Measurements from ENCODE around the gene PTPN7.

DNA sequence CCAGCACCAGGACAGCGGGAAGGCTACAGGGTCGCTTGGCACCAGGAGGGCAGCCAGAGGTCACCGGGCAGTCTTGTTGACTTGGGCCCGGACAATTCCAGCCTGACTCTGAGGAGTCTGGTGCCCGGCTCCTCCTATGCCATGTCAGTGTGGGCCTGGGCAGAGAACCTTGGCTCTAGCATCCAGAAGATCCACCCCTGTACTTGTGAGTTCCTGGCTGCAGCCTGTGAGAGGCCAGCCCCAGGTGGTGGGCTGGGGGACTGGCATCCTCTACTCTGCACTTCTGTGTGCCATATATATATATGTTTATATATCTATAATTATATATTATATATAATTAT, 11.6 kb upstream of the PTPN7 start:
- TF ChIP-seq, protein P1, sequence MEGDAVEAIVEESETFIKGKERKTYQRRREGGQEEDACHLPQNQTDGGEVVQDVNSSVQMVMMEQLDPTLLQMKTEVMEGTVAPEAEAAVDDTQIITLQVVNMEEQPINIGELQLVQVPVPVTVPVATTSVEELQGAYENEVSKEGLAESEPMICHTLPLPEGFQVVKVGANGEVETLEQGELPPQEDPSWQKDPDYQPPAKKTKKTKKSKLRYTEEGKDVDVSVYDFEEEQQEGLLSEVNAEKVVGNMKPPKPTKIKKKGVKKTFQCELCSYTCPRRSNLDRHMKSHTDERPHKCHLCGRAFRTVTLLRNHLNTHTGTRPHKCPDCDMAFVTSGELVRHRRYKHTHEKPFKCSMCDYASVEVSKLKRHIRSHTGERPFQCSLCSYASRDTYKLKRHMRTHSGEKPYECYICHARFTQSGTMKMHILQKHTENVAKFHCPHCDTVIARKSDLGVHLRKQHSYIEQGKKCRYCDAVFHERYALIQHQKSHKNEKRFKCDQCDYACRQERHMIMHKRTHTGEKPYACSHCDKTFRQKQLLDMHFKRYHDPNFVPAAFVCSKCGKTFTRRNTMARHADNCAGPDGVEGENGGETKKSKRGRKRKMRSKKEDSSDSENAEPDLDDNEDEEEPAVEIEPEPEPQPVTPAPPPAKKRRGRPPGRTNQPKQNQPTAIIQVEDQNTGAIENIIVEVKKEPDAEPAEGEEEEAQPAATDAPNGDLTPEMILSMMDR (IDR thresholded peaks at IDR 0.05 in 2 of 3, conservative IDR thresholded peaks at IDR 0.05 in 1 of 3; ENCODE audit: control insufficient read depth in 2 of 3, extremely low read depth in 1 of 3, insufficient read depth in 1 of 3, low read depth in 3 of 3, low read length in 3 of 3) = no peak
- no peak for TF ChIP-seq TAF1 (IDR thresholded peaks at IDR 0.05; ENCODE audit: borderline replicate concordance, low read depth, low read length)
- TF ChIP-seq RCOR1 (conservative IDR thresholded peaks at IDR 0.05; ENCODE audit: low read depth, low read length) = no peak
- no peak for TF ChIP-seq TARDBP (IDR thresholded peaks at IDR 0.05; ENCODE audit: borderline replicate concordance)
- no peak for TF ChIP-seq BRCA1 (IDR thresholded peaks at IDR 0.05; ENCODE audit: low read depth, low read length)
- no peak for TF ChIP-seq BMI1 (IDR thresholded peaks at IDR 0.05; ENCODE audit: borderline replicate concordance)
- no peak for TF ChIP-seq ZZZ3 (IDR thresholded peaks at IDR 0.05; ENCODE audit: control insufficient read depth, insufficient read length, low read depth)
- no peak for TF ChIP-seq SUZ12 (IDR thresholded peaks at IDR 0.05; ENCODE audit: unreplicated experiment)
- TF ChIP-seq MXI1 (IDR thresholded peaks at IDR 0.05; ENCODE audit: low read depth, low read length) = no peak
- TF ChIP-seq GABPA (IDR thresholded peaks at IDR 0.05; ENCODE audit: low read depth) = no peak
- no peak for TF ChIP-seq ATF7 (IDR thresholded peaks at IDR 0.05; ENCODE audit: low read depth)
- no peak for TF ChIP-seq RBBP5 (conservative IDR thresholded peaks at IDR 0.05)
- TF ChIP-seq ASH2L (IDR thresholded peaks at IDR 0.05; ENCODE audit: borderline replicate concordance, low read depth) = no peak
